Testis (tissue), 2 donors: ENCODE results near the gene PODNL1.

Source experiments
- CTCF ChIP-seq, 3 experiments: fragments of 450-650 bp in 2 of 3; fragments of 200-600 bp in 1 of 3; sonication (generic) in 1 of 3; IDR thresholded peaks; one replicate each; pipeline ENCODE4 v1.5.1; 2016 to 2019; ENCODE audit warnings: antibody characterized with exemption in 3 of 3, mild to moderate bottlenecking in 2 of 3, moderate library complexity in 1 of 3
- POLR2A ChIP-seq: fragments of 450-650 bp; IDR thresholded peaks from one replicate; pipeline ENCODE4 v1.6.1; 2017; ENCODE audit warnings: antibody characterized with exemption, mild to moderate bottlenecking, moderate library complexity

- TF ChIP-seq CTCF (IDR thresholded peaks at IDR 0.05) = no peak
- no peak for TF ChIP-seq POLR2A
Measured at GRCh38 chr19:13917888-13918406, 20.3 kb downstream of the PODNL1 start.
